ENCODE measurements around the gene NHSL2.

Gene NHSL2

GRCh38 chrX:71992711-71993110, 82.1 kb downstream of the NHSL2 start:
- DNase-seq, result peak; percentile 64

DNA sequence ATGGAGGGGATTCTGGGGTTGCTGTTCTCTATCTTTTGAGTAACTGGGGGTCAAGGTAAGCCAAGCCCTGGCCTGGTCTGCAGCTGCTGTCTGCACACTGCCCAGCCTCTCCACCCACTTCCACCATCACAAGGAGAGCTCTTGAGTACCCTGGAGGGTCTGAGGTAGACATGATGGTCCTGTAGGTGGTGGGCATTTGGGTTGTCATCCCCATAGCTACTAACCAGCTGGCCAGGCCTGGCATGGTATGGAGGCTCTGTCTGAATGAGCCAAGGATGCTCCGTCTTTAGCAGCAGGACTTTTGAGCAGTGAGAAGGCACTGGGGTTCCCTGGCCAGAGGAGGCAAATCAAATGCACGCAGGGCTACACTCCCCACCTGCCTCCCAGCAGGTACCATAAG, 82.7 kb downstream of the NHSL2 start:
- no peak for DNase-seq

GRCh38 chrX:71994601-71995000, 84.0 kb downstream of the NHSL2 start:
- no peak for DNase-seq

GRCh38 chrX:71995122-71995521, 84.5 kb downstream of the NHSL2 start:
- DNase-seq, result no peak

- DNase-seq, result no peak
Measured at GRCh38 chrX:71996136-71996535, 85.5 kb downstream of the NHSL2 start.

DNA sequence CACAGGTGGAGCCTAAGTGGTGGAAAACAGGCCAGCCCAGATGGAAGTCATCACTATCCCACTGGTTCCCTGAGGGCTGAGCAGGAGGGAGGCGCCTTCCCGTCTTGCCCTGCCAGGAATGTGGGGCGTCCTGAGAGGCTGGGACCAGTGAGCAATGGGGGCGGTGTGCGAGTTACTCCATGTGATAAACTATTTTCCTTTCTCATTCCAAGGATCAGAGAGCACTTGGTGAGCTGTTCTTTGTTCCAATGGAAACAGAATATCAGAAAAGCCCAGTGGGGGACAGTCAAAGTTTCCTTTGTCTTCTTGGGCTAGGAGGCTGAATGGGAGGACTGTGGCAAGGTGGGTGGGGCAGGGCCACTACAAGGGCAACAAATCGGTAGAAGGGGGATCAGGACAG, 86.2 kb downstream of the NHSL2 start:
- no peak for DNase-seq

GRCh38 chrX:71997320-71997719, 86.7 kb downstream of the NHSL2 start:
- DNase-seq, result no peak

GRCh38 chrX:71998836-71999509, 88.3 kb downstream of the NHSL2 start:
- peak; percentile 62 for DNase-seq

- no peak for DNase-seq
Measured at GRCh38 chrX:71999535-71999934, 88.9 kb downstream of the NHSL2 start.

- DNase-seq, result no peak
Measured at GRCh38 chrX:72001471-72001870, 90.8 kb downstream of the NHSL2 start.

DNA sequence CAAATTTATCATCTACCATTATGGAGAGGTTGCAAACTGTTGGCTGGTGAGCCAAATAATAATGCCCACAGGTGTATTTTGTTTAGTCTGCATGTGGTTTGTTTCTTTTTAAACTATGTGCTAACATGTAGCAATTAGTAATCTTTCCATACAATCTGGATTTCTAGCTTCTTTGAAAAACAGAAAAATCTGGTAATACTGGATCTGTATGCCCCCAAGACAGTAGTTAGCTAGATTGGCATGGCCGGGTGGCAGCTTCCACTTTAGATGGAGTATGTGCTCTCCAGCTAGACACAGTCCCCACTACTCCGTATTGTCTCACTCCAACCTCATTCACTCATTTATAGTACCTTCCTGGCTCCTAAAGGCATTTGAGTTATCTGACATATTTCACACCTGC, 91.3 kb downstream of the NHSL2 start:
- no peak for DNase-seq

- DNase-seq, result no peak
Measured at GRCh38 chrX:72002875-72003274, 92.2 kb downstream of the NHSL2 start.

GRCh38 chrX:72003811-72004750, 93.4 kb downstream of the NHSL2 start:
- DNase-seq, result no peak

DNA sequence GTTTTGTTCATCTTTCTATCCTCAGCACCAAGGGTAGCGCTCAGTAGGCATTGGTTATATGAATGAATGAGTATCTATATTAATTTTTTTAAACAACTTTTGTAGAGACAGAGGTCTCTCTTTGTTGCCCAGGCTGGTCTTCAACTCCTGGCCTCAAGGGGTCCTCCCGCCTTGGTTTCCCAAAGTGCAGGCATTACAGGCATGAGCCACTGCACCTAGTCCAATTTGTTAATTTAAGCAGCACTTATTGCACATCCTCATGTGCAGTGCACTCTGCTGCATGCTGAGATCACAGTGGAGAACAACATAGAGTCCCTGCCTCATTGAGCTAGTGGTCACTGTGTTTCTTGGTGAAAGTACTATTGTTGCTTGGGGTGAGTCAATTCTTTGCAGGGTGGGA, 94.4 kb downstream of the NHSL2 start:
- no peak for DNase-seq

- DNase-seq, result no peak
Measured at GRCh38 chrX:72006461-72006860, 95.8 kb downstream of the NHSL2 start.

GRCh38 chrX:72009731-72010130, 99.1 kb downstream of the NHSL2 start:
- no peak for DNase-seq

- DNase-seq, result no peak
Measured at GRCh38 chrX:72011734-72012133, 101.1 kb downstream of the NHSL2 start.

DNA sequence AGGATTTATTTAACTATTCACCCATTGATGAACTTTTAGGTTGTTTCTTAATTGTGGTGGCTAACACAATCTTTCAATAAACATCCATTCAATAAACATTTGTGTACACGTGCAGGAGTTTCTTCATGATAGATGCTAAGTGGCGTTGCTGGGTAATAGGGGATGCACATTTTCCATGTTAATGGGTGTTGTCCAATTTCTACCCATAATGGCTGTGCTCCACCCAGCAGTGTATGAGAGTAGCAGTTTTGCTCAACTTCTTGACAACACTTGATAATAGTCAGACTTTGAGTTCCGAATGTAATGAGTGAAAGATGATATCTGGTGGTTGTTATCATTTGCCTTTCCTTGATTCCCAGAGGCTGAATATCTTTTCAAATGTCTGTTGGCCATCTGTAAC, 104.7 kb downstream of the NHSL2 start:
- DNase-seq, result no peak

- no peak for DNase-seq
Measured at GRCh38 chrX:72016881-72017783, 106.5 kb downstream of the NHSL2 start.

DNA sequence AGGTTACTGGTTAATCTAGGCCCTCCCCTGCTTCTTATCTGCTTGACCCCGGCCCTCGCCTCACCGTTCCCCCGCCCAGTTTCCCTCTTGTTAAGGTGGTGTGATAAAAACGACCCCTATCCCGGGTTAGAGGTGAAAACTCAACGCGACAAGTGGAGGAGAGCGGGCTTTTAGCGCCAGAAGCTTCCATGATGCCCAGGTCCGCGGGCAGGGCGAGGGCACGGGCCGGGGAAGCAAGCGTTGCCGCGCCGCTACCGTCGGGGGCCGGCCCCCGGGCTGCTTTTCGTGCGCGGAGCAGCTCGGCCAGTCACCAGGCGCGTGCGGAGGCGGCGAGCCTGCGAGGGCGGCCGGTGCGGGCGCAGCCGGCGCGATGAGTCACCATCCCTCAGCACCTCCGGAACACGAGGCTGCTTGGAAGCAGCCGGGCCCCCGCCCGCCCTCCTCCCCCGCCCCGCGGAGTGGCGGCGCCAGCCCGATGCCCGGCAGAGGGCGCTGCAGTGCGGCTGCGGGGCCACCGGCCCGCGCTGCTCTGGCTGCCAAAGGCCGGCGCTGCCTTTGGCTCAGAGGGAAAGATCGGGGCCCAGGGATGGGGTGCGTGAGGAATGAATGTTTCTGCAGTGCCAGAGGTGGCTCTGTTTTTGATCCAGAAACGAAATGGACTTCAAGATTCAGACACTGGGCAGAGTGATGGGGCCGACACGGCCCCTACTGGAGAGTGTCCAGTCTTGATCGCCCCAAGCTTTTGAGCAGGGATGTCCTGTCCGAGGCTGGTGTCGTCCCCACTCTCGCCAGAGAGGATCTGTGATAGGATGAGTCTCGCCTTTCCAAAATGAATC, 107.8 kb downstream of the NHSL2 start:
- peak; percentile 86 for DNase-seq

DNA sequence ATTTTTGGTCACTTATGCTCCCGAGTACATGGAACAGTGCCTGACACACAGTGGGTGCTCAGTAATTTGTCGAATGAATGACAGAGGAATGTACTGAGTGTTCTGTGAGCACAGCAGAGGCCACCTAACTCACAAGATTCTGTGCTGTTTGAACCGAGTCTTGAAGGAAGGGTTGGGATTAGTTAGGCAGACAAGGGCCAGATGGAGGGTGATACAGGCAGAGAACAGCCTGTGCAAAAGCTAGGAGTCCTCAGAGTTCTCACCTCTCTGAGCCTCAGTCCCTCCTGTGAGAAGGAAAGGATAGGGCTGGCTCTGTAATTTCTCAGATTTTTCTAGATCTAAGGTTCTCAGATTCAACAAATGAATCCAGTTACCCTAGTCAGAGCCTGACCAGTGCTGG, 108.8 kb downstream of the NHSL2 start:
- no peak for DNase-seq

- DNase-seq, result no peak
Measured at GRCh38 chrX:72020204-72020603, 109.6 kb downstream of the NHSL2 start.

All from CD4-positive, alpha-beta T cell treated with Interleukin-10 for 1 hour (primary cell).